Testis (tissue), 2 donors: Measurements from ENCODE around the gene SGF29.

Experiments
- POLR2A ChIP-seq: fragments of 450-650 bp; IDR thresholded peaks from one replicate; pipeline ENCODE4 v1.6.1; 2017; ENCODE audit warnings: antibody characterized with exemption, mild to moderate bottlenecking, moderate library complexity
- TF ChIP-seq, protein P1 (sequence below), 3 experiments: fragments of 450-650 bp in 2 of 3; fragments of 200-600 bp in 1 of 3; sonication (generic) in 1 of 3; IDR thresholded peaks; one replicate each; pipeline ENCODE4 v1.5.1; 2016 to 2019; ENCODE audit warnings: antibody characterized with exemption in 3 of 3, mild to moderate bottlenecking in 2 of 3, moderate library complexity in 1 of 3

DNA sequence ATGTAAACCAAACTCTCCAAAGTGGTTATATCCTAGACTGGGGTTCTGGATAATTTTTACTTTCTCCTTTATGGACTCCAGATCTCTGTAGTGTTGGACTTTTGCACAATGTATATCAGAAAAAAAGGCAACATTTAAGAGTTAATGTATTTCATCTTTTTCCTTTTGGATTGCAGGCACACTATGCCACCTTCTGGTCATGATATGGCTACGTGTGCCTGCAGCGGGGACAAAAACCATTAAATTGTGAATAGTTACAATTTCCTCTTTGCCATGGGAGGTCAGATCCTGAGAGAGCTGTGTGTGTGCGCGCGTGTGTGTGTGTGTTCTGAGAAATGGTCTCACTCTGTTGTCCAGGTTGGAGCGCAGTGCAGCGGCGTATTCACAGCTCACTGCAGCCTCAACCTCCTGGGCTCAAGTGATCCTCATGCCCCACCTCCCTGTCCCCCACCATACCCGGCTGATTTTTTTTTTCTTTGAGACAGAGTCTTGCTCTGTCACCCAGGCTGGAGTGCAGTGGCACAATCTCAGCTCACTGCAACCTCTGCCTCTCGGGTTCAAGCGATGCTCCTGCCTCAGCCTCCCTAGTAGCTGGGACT is 4.3 kb upstream of the SGF29 start:
- TF ChIP-seq, protein P1, sequence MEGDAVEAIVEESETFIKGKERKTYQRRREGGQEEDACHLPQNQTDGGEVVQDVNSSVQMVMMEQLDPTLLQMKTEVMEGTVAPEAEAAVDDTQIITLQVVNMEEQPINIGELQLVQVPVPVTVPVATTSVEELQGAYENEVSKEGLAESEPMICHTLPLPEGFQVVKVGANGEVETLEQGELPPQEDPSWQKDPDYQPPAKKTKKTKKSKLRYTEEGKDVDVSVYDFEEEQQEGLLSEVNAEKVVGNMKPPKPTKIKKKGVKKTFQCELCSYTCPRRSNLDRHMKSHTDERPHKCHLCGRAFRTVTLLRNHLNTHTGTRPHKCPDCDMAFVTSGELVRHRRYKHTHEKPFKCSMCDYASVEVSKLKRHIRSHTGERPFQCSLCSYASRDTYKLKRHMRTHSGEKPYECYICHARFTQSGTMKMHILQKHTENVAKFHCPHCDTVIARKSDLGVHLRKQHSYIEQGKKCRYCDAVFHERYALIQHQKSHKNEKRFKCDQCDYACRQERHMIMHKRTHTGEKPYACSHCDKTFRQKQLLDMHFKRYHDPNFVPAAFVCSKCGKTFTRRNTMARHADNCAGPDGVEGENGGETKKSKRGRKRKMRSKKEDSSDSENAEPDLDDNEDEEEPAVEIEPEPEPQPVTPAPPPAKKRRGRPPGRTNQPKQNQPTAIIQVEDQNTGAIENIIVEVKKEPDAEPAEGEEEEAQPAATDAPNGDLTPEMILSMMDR (IDR thresholded peaks at IDR 0.05) = peak; percentile 20 to 60 (median 52)
- TF ChIP-seq POLR2A = no peak
